Measurements from ENCODE around the gene KEL. TPM values are rescaled to one million over a fixed set of nuclear protein-coding genes. Genes with fewer than 3 reads are reported as not detected.

Gene KEL
- total and polyA plus RNA-seq, 2 experiments from 2014 or later, result 9.3 to 12.6 TPM

DNA sequence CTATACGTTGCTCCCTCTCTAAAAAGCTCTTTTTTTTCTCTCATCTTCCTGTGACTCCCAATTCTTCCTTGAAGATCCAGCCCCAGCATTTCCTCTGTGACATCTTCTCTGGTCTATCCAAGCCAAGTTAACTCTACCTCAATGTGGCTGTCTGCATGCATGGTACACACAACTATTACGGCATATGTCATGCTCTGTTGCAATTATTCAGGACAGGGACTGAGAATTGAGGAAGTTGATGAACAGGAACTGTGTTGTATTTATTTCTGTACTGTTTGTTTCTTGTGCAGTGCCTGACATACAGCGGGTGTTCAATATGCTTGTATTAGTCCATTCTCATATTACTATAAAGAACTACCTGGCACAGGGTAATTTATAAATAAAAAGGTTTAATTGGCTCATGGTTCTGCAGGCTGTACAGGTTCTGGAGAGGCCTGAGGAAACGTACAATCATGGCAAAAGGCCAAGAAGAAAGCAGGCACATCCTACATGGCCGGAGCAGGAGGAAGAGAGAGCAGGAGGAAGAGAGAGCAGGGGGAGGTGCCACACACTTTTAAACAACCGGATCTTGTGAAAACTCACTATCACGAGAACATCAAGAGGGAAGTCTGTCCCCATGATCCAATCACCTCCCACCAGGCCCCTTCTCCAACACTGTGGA is 34.9 kb downstream of the KEL start:
- TF ChIP-seq, protein P1, sequence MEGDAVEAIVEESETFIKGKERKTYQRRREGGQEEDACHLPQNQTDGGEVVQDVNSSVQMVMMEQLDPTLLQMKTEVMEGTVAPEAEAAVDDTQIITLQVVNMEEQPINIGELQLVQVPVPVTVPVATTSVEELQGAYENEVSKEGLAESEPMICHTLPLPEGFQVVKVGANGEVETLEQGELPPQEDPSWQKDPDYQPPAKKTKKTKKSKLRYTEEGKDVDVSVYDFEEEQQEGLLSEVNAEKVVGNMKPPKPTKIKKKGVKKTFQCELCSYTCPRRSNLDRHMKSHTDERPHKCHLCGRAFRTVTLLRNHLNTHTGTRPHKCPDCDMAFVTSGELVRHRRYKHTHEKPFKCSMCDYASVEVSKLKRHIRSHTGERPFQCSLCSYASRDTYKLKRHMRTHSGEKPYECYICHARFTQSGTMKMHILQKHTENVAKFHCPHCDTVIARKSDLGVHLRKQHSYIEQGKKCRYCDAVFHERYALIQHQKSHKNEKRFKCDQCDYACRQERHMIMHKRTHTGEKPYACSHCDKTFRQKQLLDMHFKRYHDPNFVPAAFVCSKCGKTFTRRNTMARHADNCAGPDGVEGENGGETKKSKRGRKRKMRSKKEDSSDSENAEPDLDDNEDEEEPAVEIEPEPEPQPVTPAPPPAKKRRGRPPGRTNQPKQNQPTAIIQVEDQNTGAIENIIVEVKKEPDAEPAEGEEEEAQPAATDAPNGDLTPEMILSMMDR (IDR thresholded peaks at IDR 0.05; ENCODE audit: low read depth, low read length), result no peak
- Histone ChIP-seq H3K36me3 (no peaks in the 10 kb centered on the region), H3K9me3 (ENCODE audit: low read depth) (no peaks in the 10 kb centered on the region), H3K27ac (no peak overlapping the region), H3K4me1 (ENCODE audit: low read depth) (no peaks in the 10 kb centered on the region), H3K4me3 (no peak overlapping the region), H3K27me3 (no peaks in the 10 kb centered on the region)
- DNase-seq (ENCODE audit: low read depth in 1 of 2, low spot score in 1 of 2), result no peak

DNA sequence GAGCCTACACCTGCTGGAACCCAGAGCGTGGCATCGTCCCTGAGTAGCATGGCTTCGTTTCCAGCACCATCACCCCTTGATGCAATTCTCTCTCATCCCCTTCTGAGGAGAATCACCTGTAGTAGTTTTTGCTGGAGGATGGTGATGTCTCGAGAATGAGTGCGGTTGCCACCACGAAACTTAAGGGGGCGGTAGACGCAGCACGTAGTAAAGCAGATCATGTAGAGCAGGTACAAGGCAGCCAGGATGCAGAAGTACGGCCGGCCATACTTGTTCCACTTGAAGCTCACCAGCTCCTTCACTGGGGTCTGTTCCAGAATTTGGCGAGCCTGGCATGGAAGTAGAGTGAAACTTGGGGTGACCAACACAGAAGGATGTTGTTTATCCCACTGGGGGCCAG is 36.8 kb downstream of the KEL start:
- H3K27ac ChIP-seq, result no peak overlapping the region
- H3K27me3 ChIP-seq, result no peaks in the 10 kb centered on the region
- no peaks in the 10 kb centered on the region for H3K9me3 ChIP-seq (ENCODE audit: low read depth)
- DNase-seq (ENCODE audit: low read depth in 1 of 2, low spot score in 1 of 2), result no peak
- no peak overlapping the region for H3K4me3 ChIP-seq
- TF ChIP-seq, protein P1 (IDR thresholded peaks at IDR 0.05; ENCODE audit: low read depth, low read length), result no peak
- H3K4me1 ChIP-seq (ENCODE audit: low read depth), result no peaks in the 10 kb centered on the region
- H3K36me3 ChIP-seq, result no peaks in the 10 kb centered on the region

GRCh38 chr7:142923391-142923790 is 38.8 kb downstream of the KEL start:
- TF ChIP-seq, protein P1 (IDR thresholded peaks at IDR 0.05; ENCODE audit: low read depth, low read length), result no peak
- H3K36me3 ChIP-seq, result no peaks in the 10 kb centered on the region
- H3K4me3 ChIP-seq, result no peak overlapping the region
- no peaks in the 10 kb centered on the region for H3K9me3 ChIP-seq (ENCODE audit: low read depth)
- no peak overlapping the region for H3K27ac ChIP-seq
- no peak for DNase-seq (ENCODE audit: low read depth in 1 of 2, low spot score in 1 of 2)
- H3K27me3 ChIP-seq, result no peaks in the 10 kb centered on the region
- H3K4me1 ChIP-seq (ENCODE audit: low read depth), result no peaks in the 10 kb centered on the region

DNA sequence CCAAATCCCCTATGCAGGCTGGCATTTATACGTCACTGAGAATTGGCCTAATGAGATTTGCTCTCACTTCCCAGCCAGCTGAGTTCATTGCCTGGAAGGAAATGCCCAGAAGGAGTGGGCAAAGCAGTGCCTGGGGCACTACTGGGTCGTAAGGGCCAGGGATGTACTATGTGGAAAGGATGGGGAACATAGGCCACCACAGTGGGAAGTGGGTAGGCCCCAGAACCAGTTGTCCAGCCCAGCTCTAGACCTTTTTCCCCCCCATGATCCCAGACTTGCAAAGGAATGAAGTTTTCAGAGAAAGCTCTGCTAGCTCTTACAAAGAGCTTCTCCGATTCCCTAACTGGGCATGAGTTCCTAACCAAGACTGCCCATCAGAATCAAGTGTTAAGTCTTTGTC is 42.5 kb downstream of the KEL start:
- Histone ChIP-seq H3K27ac (no peak overlapping the region), H3K4me3 (no peak overlapping the region), H3K27me3 (no peaks in the 10 kb centered on the region), H3K36me3 (no peaks in the 10 kb centered on the region), H3K4me1 (ENCODE audit: low read depth) (no peaks in the 10 kb centered on the region), H3K9me3 (ENCODE audit: low read depth) (no peaks in the 10 kb centered on the region)
- DNase-seq (ENCODE audit: low read depth in 1 of 2, low spot score in 1 of 2), result no peak
- TF ChIP-seq, protein P1 (IDR thresholded peaks at IDR 0.05; ENCODE audit: low read depth, low read length), result no peak

- Histone ChIP-seq H3K4me1 (ENCODE audit: low read depth) (no peaks in the 10 kb centered on the region), H3K27ac (no peak overlapping the region), H3K36me3 (no peaks in the 10 kb centered on the region), H3K27me3 (no peaks in the 10 kb centered on the region), H3K4me3 (no peak overlapping the region), H3K9me3 (ENCODE audit: low read depth) (no peaks in the 10 kb centered on the region)
- no peak for DNase-seq (ENCODE audit: low read depth in 1 of 2, low spot score in 1 of 2)
- TF ChIP-seq, protein P1 (IDR thresholded peaks at IDR 0.05; ENCODE audit: low read depth, low read length), result no peak
Measured at GRCh38 chr7:142918901-142919300, 43.3 kb downstream of the KEL start.

All from cardiac muscle cell (in vitro differentiated cells and primary cell).